Fibroblast of lung (primary cell): ENCODE results near the gene GABBR1. TPM values are rescaled to one million over a fixed set of nuclear protein-coding genes. Genes with fewer than 3 reads are reported as not detected.

ENCODE experiments used
- DNase-seq, 2 donors: peaks; one replicate each; pipeline versions ENCODE4 v3.0.0 to v3.0.0-alpha.2; 2010; ENCODE audit warnings: low read depth in 2 of 2
- H2AFZ ChIP-seq: 2 replicates; pipeline ENCODE4 v1.5.1; 2012; ENCODE audit warnings: low read length, control low read depth, inconsistent platforms
- H3K27ac ChIP-seq: 2 replicates; pipeline ENCODE4 v1.5.1; 2011; ENCODE audit warnings: low read length, control low read depth; ENCODE audit not compliant: insufficient read depth
- H3K27me3 ChIP-seq: 2 replicates; pipeline ENCODE4 v1.5.1; 2011; ENCODE audit warnings: mild to moderate bottlenecking, low read length; ENCODE audit not compliant: control insufficient read depth, insufficient read depth
- H3K36me3 ChIP-seq: 2 replicates; pipeline ENCODE4 v1.5.1; 2011; ENCODE audit warnings: low read length; ENCODE audit not compliant: control insufficient read depth, insufficient read depth
- H3K4me1 ChIP-seq: 2 replicates; pipeline ENCODE4 v1.5.1; 2011; ENCODE audit warnings: low read length; ENCODE audit not compliant: control insufficient read depth, insufficient read depth; ENCODE audit errors: extremely low read depth
- H3K4me2 ChIP-seq: 2 replicates; pipeline ENCODE4 v1.5.1; 2011; ENCODE audit warnings: low read length, control low read depth; ENCODE audit not compliant: insufficient read depth; ENCODE audit errors: extremely low read depth
- H3K4me3 ChIP-seq, 4 experiments: fragments of 200-600 bp in 1 of 4; sonication (generic) in 1 of 4; replicated peaks in 1 of 4; 2 replicates each; pipeline ENCODE4 v1.5.1; 2011 to 2016; ENCODE audit warnings: low read length in 4 of 4, low read depth in 3 of 4, mild to moderate bottlenecking in 3 of 4, control low read depth in 2 of 4, inconsistent platforms in 1 of 4, mixed read lengths in 1 of 4; ENCODE audit not compliant: insufficient read depth in 1 of 4; ENCODE audit errors: control extremely low read depth in 1 of 4
- H3K79me2 ChIP-seq: 2 replicates; pipeline ENCODE4 v1.5.1; 2012; ENCODE audit warnings: mild to moderate bottlenecking, low read length, inconsistent platforms; ENCODE audit not compliant: control insufficient read depth, insufficient read depth
- H3K9ac ChIP-seq: 2 replicates; pipeline ENCODE4 v1.5.1; 2011; ENCODE audit warnings: mild to moderate bottlenecking, low read length, control low read depth; ENCODE audit not compliant: insufficient read depth
- H3K9me3 ChIP-seq: 2 replicates; pipeline ENCODE4 v1.5.1; 2012; ENCODE audit warnings: low read depth, low read length; ENCODE audit not compliant: control insufficient read depth, insufficient read depth
- H4K20me1 ChIP-seq: 2 replicates; pipeline ENCODE4 v1.5.1; 2011; ENCODE audit warnings: low read length; ENCODE audit not compliant: control insufficient read depth, insufficient read depth; ENCODE audit errors: extremely low read depth
- CTCF ChIP-seq, 2 donors: IDR thresholded peaks in 1 of 2; conservative IDR thresholded peaks in 1 of 2; 1 replicate in 1 of 2; 2 replicates in 1 of 2; pipeline ENCODE4 v1.5.1; 2011 to 2012; ENCODE audit warnings: low read length in 2 of 2, control low read depth in 1 of 2, inconsistent platforms in 1 of 2, low read depth in 1 of 2, mild to moderate bottlenecking in 1 of 2
- EZH2 ChIP-seq: IDR thresholded peaks from 2 replicates; pipeline ENCODE4 v1.5.1; 2012; ENCODE audit warnings: low read length, control low read depth, mild to moderate bottlenecking; ENCODE audit errors: missing control alignments
- polyA plus RNA-seq, 2 donors: library from polyadenylated mRNA; depleted of rRNA in 1 of 2; stranded (reverse) in 1 of 2; unstranded in 1 of 2; fragments of >200 nt; gene quantifications; 2 replicates each; pipeline ENCODE4 v1.2.1, GENCODE V29; 2011 to 2012; ENCODE audit warnings: missing spikeins in 1 of 2
- total RNA-seq: library from RNA; depleted of rRNA; stranded (reverse); fragments of >200 nt; gene quantifications from 2 replicates; pipeline ENCODE4 v1.2.1, GENCODE V29; 2014

The GABBR1 gene
- total and polyA plus RNA-seq, 2 donors (not counting 1 experiment from before 2014, with no cell fraction given) = 10.9 to 13.4 TPM

- Histone ChIP-seq H3K4me2 (no peak overlapping the region), H3K36me3 (no peaks in the 10 kb centered on the region), H3K4me3 (no peak overlapping the region), H3K9me3 (no peaks in the 10 kb centered on the region), H3K27me3 (no peaks in the 10 kb centered on the region), H2AFZ (no peak overlapping the region), H4K20me1 (no peaks in the 10 kb centered on the region), H3K4me1 (no peaks in the 10 kb centered on the region), H3K79me2 (no peaks in the 10 kb centered on the region), H3K27ac (no peak overlapping the region), H3K9ac (no peak overlapping the region)
- TF ChIP-seq EZH2 = no peak
- peak; percentile 95 to 98 for TF ChIP-seq CTCF (conservative IDR thresholded peaks at IDR 0.05 in 1 of 2, IDR thresholded peaks at IDR 0.05 in 1 of 2; ENCODE audit: low read depth in 1 of 2, low read length in 2 of 2)
- peak; percentile 30 to 54 for DNase-seq
Measured at GRCh38 chr6:29589423-29590048, 43.4 kb downstream of the GABBR1 start.

GRCh38 chr6:29584821-29585220, 48.2 kb downstream of the GABBR1 start, which contains the start of gene OR2H2:
Gene OR2H2, plus strand, starts transcription at chr6:29585121. Its CDS starts 2,824 bp downstream, at chr6:29587945.
- no peak within 1 kb of the TSS for H3K27ac ChIP-seq
- H3K4me1 ChIP-seq = no peaks in the 10 kb centered on the region
- no peak within 1 kb of the TSS for H2AFZ ChIP-seq
- DNase-seq = no peak
- H3K27me3 ChIP-seq = no peaks in the 10 kb centered on the region
- H4K20me1 ChIP-seq = no peaks in the 10 kb centered on the region
- no peak within 1 kb of the TSS for H3K9ac ChIP-seq
- no peaks in the 10 kb centered on the region for H3K9me3 ChIP-seq
- TF ChIP-seq CTCF (conservative IDR thresholded peaks at IDR 0.05 in 1 of 2, IDR thresholded peaks at IDR 0.05 in 1 of 2; ENCODE audit: low read depth in 1 of 2, low read length in 2 of 2) (no peak), EZH2 (no peak)
- no peaks in the 10 kb centered on the region for H3K36me3 ChIP-seq
- H3K4me3 ChIP-seq = no peak within 1 kb of the TSS
- H3K79me2 ChIP-seq = no peaks in the 10 kb centered on the region
- no peak within 1 kb of the TSS for H3K4me2 ChIP-seq

- Histone ChIP-seq H4K20me1 (no peaks in the 10 kb centered on the region), H3K9ac (no peak overlapping the region), H3K79me2 (no peaks in the 10 kb centered on the region), H2AFZ (no peak overlapping the region), H3K4me1 (no peaks in the 10 kb centered on the region), H3K27ac (no peak overlapping the region), H3K4me2 (no peak overlapping the region), H3K4me3 (no peak overlapping the region), H3K36me3 (no peaks in the 10 kb centered on the region), H3K9me3 (no peaks in the 10 kb centered on the region), H3K27me3 (no peaks in the 10 kb centered on the region)
- TF ChIP-seq CTCF (conservative IDR thresholded peaks at IDR 0.05 in 1 of 2, IDR thresholded peaks at IDR 0.05 in 1 of 2; ENCODE audit: low read depth in 1 of 2, low read length in 2 of 2) (no peak), EZH2 (no peak)
- DNase-seq = no peak
Measured at GRCh38 chr6:29577544-29577943, 55.4 kb downstream of the GABBR1 start.
